ENCODE results near the gene YOD1. TPM values are rescaled to one million over a fixed set of nuclear protein-coding genes. Genes with fewer than 3 reads are reported as not detected.

Gene YOD1
- total RNA-seq, 1 experiment from 2014 or later = 11.8 TPM

DNA sequence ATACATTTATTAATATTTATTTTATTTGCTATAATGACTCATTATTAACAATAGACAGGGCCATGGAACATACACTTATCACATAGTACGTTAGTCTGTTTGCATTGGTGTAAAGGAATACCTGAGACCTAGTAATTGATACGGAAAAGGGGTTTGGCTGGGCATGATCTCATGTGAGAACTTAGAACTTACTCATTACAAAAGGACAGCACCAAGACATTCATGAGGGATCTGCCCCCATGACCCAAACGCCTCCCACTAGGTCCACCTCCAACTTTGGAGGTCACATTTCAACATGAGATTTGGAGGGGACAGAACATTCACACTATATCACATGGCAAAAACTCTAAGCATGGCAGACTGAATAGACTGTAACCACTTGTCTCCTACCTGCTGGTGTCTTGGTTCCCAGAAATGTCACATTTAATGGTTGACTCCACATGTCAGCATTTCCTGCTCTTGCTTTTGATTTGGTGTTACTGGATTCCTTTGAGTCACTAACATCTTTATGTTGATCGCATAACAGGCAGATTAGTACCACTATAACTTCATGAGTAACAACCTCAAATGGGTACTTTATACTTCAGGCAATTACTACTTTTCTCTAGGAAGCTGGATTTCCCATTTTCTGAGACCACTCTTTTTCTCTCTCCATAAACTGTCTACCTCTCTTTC is 15.0 kb downstream of the YOD1 start:
- Histone ChIP-seq H3K9me3 (no peaks in the 10 kb centered on the region), H3K27me3 (replicated peaks; ENCODE audit: control insufficient read depth, insufficient read depth, low read length) (no peaks in the 10 kb centered on the region), H3K4me3 (ENCODE audit: low read depth, low read length) (no peak overlapping the region), H3K36me3 (ENCODE audit: control insufficient read depth, insufficient read depth, low read length) (no peaks in the 10 kb centered on the region), H3K4me1 (peaks cover 33% of the 10 kb centered on the region)
- Mint-ChIP-seq H3K27me3 (ENCODE audit: insufficient read depth, unreplicated experiment) (no peaks in the 10 kb centered on the region), H3K36me3 (ENCODE audit: insufficient read depth, unreplicated experiment) (no peaks in the 10 kb centered on the region), H3K9me3 (ENCODE audit: unreplicated experiment) (no peaks in the 10 kb centered on the region), H3K4me1 (ENCODE audit: low read depth, unreplicated experiment) (peaks cover 27% of the 10 kb centered on the region), H3K27ac (ENCODE audit: unreplicated experiment) (no peak overlapping the region), H3K4me3 (ENCODE audit: unreplicated experiment) (no peak overlapping the region)
- DNase-seq = no peak
- TF ChIP-seq, protein P1, sequence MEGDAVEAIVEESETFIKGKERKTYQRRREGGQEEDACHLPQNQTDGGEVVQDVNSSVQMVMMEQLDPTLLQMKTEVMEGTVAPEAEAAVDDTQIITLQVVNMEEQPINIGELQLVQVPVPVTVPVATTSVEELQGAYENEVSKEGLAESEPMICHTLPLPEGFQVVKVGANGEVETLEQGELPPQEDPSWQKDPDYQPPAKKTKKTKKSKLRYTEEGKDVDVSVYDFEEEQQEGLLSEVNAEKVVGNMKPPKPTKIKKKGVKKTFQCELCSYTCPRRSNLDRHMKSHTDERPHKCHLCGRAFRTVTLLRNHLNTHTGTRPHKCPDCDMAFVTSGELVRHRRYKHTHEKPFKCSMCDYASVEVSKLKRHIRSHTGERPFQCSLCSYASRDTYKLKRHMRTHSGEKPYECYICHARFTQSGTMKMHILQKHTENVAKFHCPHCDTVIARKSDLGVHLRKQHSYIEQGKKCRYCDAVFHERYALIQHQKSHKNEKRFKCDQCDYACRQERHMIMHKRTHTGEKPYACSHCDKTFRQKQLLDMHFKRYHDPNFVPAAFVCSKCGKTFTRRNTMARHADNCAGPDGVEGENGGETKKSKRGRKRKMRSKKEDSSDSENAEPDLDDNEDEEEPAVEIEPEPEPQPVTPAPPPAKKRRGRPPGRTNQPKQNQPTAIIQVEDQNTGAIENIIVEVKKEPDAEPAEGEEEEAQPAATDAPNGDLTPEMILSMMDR (IDR thresholded peaks at IDR 0.05; ENCODE audit: insufficient read depth in 1 of 2, low read depth in 1 of 2, low read length in 1 of 2, severe bottlenecking in 1 of 2, unreplicated experiment in 1 of 2) = no peak
- intact Hi-C loops (cut with micrococcal nuclease; ENCODE audit: unreplicated experiment) = no loop called here
- ChIA-PET POLR2A (no interaction called here), CTCF (no interaction called here)
- BruUV-seq (replicated peaks) = no TSS peak

DNA sequence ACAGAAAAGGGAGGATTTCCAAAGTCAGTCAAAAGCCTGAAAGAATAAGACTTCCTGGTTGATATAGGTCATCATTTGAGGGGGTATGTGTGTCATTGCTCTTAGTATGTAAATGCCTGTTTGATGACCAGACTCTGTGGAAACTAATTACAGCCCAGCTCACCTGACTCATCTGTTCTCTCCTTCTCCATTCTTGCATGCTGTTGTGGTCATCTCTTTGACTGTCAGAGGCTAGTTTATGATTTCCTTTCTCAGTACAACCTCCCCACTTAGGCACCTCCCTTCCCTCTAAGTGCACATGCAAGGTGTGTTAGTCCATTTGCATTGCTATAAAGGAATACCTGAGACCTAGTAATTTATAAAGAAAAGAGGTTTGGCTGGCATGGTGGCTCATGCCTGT is 16.0 kb downstream of the YOD1 start:
- BruUV-seq (replicated peaks) = no TSS peak
- Mint-ChIP-seq H3K36me3 (ENCODE audit: insufficient read depth, unreplicated experiment) (no peaks in the 10 kb centered on the region), H3K4me1 (ENCODE audit: low read depth, unreplicated experiment) (peaks cover 36% of the 10 kb centered on the region), H3K27ac (ENCODE audit: unreplicated experiment) (no peak overlapping the region), H3K27me3 (ENCODE audit: insufficient read depth, unreplicated experiment) (no peaks in the 10 kb centered on the region), H3K9me3 (ENCODE audit: unreplicated experiment) (no peaks in the 10 kb centered on the region), H3K4me3 (ENCODE audit: unreplicated experiment) (no peak overlapping the region)
- Histone ChIP-seq H3K4me1 (peaks cover 36% of the 10 kb centered on the region), H3K27me3 (replicated peaks; ENCODE audit: control insufficient read depth, insufficient read depth, low read length) (no peaks in the 10 kb centered on the region), H3K4me3 (ENCODE audit: low read depth, low read length) (no peak overlapping the region), H3K36me3 (ENCODE audit: control insufficient read depth, insufficient read depth, low read length) (no peaks in the 10 kb centered on the region), H3K9me3 (no peaks in the 10 kb centered on the region)
- no peak for DNase-seq
- TF ChIP-seq, protein P1 (IDR thresholded peaks at IDR 0.05; ENCODE audit: insufficient read depth in 1 of 2, low read depth in 1 of 2, low read length in 1 of 2, severe bottlenecking in 1 of 2, unreplicated experiment in 1 of 2) = no peak
- ChIA-PET CTCF (no interaction called here), POLR2A (no interaction called here)
- intact Hi-C loops (cut with micrococcal nuclease; ENCODE audit: unreplicated experiment) = no loop called here

DNA sequence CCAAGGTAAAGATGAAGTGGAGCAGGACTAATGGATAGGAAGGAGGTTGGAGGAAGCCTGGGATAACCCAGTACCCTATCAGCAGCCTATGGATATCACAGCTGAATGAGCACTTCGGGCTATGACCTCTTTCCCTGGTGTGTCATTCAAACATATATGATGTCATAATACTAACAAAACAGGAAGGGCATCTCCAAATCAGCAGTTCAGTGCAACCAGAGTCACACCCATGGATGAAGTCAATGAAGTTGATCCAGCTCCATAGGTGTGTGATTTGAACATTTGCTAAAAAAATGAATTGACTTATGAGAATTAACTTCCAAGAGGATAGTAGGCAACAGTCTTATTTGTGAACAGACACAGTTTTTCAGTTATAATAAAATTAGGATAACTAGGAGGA is 16.8 kb downstream of the YOD1 start:
- Mint-ChIP-seq H3K36me3 (ENCODE audit: insufficient read depth, unreplicated experiment) (no peaks in the 10 kb centered on the region), H3K4me1 (ENCODE audit: low read depth, unreplicated experiment) (peaks cover 33% of the 10 kb centered on the region), H3K4me3 (ENCODE audit: unreplicated experiment) (no peak overlapping the region), H3K27ac (ENCODE audit: unreplicated experiment) (no peak overlapping the region), H3K27me3 (ENCODE audit: insufficient read depth, unreplicated experiment) (no peaks in the 10 kb centered on the region), H3K9me3 (ENCODE audit: unreplicated experiment) (no peaks in the 10 kb centered on the region)
- no peak for DNase-seq
- Histone ChIP-seq H3K27me3 (replicated peaks; ENCODE audit: control insufficient read depth, insufficient read depth, low read length) (no peaks in the 10 kb centered on the region), H3K36me3 (ENCODE audit: control insufficient read depth, insufficient read depth, low read length) (no peaks in the 10 kb centered on the region), H3K4me3 (ENCODE audit: low read depth, low read length) (no peak overlapping the region), H3K4me1 (peaks cover 36% of the 10 kb centered on the region), H3K9me3 (no peaks in the 10 kb centered on the region)
- CTCF ChIA-PET = no interaction called here
- no TSS peak for BruUV-seq (replicated peaks)
- intact Hi-C loops (cut with micrococcal nuclease; ENCODE audit: unreplicated experiment) = no loop called here
- POLR2A ChIA-PET = no interaction called here
- TF ChIP-seq, protein P1 (IDR thresholded peaks at IDR 0.05; ENCODE audit: insufficient read depth in 1 of 2, low read depth in 1 of 2, low read length in 1 of 2, severe bottlenecking in 1 of 2, unreplicated experiment in 1 of 2) = no peak
